Measurements from ENCODE around the gene ROCK1.

The ROCK1 gene

GRCh38 chr18:21118806-21119205 lies 7.2 kb upstream of the ROCK1 start:
- no peak overlapping the region for H3K4me3 ChIP-seq (ENCODE audit: low read depth, low read length)
- no peak for TF ChIP-seq MAX (IDR thresholded peaks at IDR 0.05; ENCODE audit: low read depth, low read length)
- no peak for TF ChIP-seq POLR2A (IDR thresholded peaks at IDR 0.05; ENCODE audit: extremely low read depth, insufficient read length)
- no peak for TF ChIP-seq CTCF (IDR thresholded peaks at IDR 0.05; ENCODE audit: low read depth, low read length)
- no peak for TF ChIP-seq MYC (IDR thresholded peaks at IDR 0.05; ENCODE audit: low read depth, low read length)
- no peak for DNase-seq (ENCODE audit: low read depth)

- DNase-seq (ENCODE audit: low read depth), result peak; percentile 44
- TF ChIP-seq POLR2A (IDR thresholded peaks at IDR 0.05; ENCODE audit: extremely low read depth, insufficient read length) (no peak), CTCF (IDR thresholded peaks at IDR 0.05; ENCODE audit: low read depth, low read length) (no peak), MYC (IDR thresholded peaks at IDR 0.05; ENCODE audit: low read depth, low read length) (no peak), MAX (IDR thresholded peaks at IDR 0.05; ENCODE audit: low read depth, low read length) (no peak)
- H3K4me3 ChIP-seq (ENCODE audit: low read depth, low read length), result no peak overlapping the region
These were observed 6.0 kb upstream of the ROCK1 start for GRCh38 chr18:21117409-21118131.

GRCh38 chr18:21115519-21116411 lies 4.2 kb upstream of the ROCK1 start:
- TF ChIP-seq MAX (IDR thresholded peaks at IDR 0.05; ENCODE audit: low read depth, low read length) (no peak), MYC (IDR thresholded peaks at IDR 0.05; ENCODE audit: low read depth, low read length) (no peak), CTCF (IDR thresholded peaks at IDR 0.05; ENCODE audit: low read depth, low read length) (no peak), POLR2A (IDR thresholded peaks at IDR 0.05; ENCODE audit: extremely low read depth, insufficient read length) (no peak)
- DNase-seq (ENCODE audit: low read depth), result peak; percentile 70
- H3K4me3 ChIP-seq (ENCODE audit: low read depth, low read length), result no peak overlapping the region

GRCh38 chr18:21112543-21113105 lies 1.0 kb upstream of the ROCK1 start:
- no peak for TF ChIP-seq POLR2A (IDR thresholded peaks at IDR 0.05; ENCODE audit: extremely low read depth, insufficient read length)
- no peak for TF ChIP-seq CTCF (IDR thresholded peaks at IDR 0.05; ENCODE audit: low read depth, low read length)
- no peak for TF ChIP-seq MAX (IDR thresholded peaks at IDR 0.05; ENCODE audit: low read depth, low read length)
- TF ChIP-seq MYC (IDR thresholded peaks at IDR 0.05; ENCODE audit: low read depth, low read length), result no peak
- peak; percentile 20 for DNase-seq (ENCODE audit: low read depth)
- H3K4me3 ChIP-seq (ENCODE audit: low read depth, low read length), result peak overlapping the region; percentile 89

- no peak for DNase-seq (ENCODE audit: low read depth)
- TF ChIP-seq MAX (IDR thresholded peaks at IDR 0.05; ENCODE audit: low read depth, low read length) (no peak), CTCF (IDR thresholded peaks at IDR 0.05; ENCODE audit: low read depth, low read length) (no peak), POLR2A (IDR thresholded peaks at IDR 0.05; ENCODE audit: extremely low read depth, insufficient read length) (no peak), MYC (IDR thresholded peaks at IDR 0.05; ENCODE audit: low read depth, low read length) (no peak)
- H3K4me3 ChIP-seq (ENCODE audit: low read depth, low read length), result peak overlapping the region; percentile 89
These were observed 494 bp upstream of the ROCK1 start for GRCh38 chr18:21112140-21112473.
